Measurements from ENCODE around the gene KLHL29. TPM values are rescaled to one million over a fixed set of nuclear protein-coding genes. Genes with fewer than 3 reads are reported as not detected.

The KLHL29 gene
- total and polyA plus RNA-seq, 2 experiments from 2014 or later, result 1.9 to 6.4 TPM

- H3K9me3 ChIP-seq (ENCODE audit: low read depth), result no peaks in the 10 kb centered on the region
- in situ Hi-C loops (cut with MboI), result no loop called here
- H3K79me2 ChIP-seq (ENCODE audit: insufficient read depth), result no peaks in the 10 kb centered on the region
- TF ChIP-seq EZH2phosphoT487 (IDR thresholded peaks at IDR 0.05; ENCODE audit: insufficient read depth, low read depth) (no peak), EZH2 (IDR thresholded peaks at IDR 0.05; ENCODE audit: insufficient read depth, poor library complexity, severe bottlenecking) (no peak)
- H3K27me3 ChIP-seq (replicated peaks; ENCODE audit: insufficient read depth), result no peaks in the 10 kb centered on the region
- no peaks in the 10 kb centered on the region for H3F3A ChIP-seq (ENCODE audit: insufficient read depth)
- H3K4me1 ChIP-seq (ENCODE audit: insufficient read depth), result peaks cover 5% of the 10 kb centered on the region; the same call in 1 of the 2 replicates
- H3K4me3 ChIP-seq, result no peak overlapping the region
- H2AFZ ChIP-seq, result no peak overlapping the region
- no peak for DNase-seq
- H3K36me3 ChIP-seq (ENCODE audit: low read depth), result no peaks in the 10 kb centered on the region
- no peaks in the 10 kb centered on the region for H3K9me2 ChIP-seq (ENCODE audit: insufficient read depth)
- 83 to 91% methylated on average over 7 of the region's 7 CpGs for WGBS, 2 experiments (ENCODE audit: low coverage in 1 of 2, low lambda C conversion rate in 2 of 2, missing lambda C conversion rate in 2 of 2)
- H3K9ac ChIP-seq, result no peak overlapping the region
- H4K20me1 ChIP-seq (ENCODE audit: insufficient read depth), result no peaks in the 10 kb centered on the region
- H3K4me2 ChIP-seq (ENCODE audit: unreplicated experiment), result no peak overlapping the region
- no peak overlapping the region for H3K27ac ChIP-seq
These were observed 206.1 kb downstream of the KLHL29 start for GRCh38 chr2:23591111-23591510.

- no peaks in the 10 kb centered on the region for H3K27me3 ChIP-seq (replicated peaks; ENCODE audit: insufficient read depth)
- no peak overlapping the region for H3K4me2 ChIP-seq (ENCODE audit: unreplicated experiment)
- no peak overlapping the region for H3K27ac ChIP-seq
- H3K4me3 ChIP-seq, result no peak overlapping the region
- H3K9me3 ChIP-seq (ENCODE audit: low read depth), result no peaks in the 10 kb centered on the region
- no peaks in the 10 kb centered on the region for H3K79me2 ChIP-seq (ENCODE audit: insufficient read depth)
- H3K9me2 ChIP-seq (ENCODE audit: insufficient read depth), result no peaks in the 10 kb centered on the region
- no peak for TF ChIP-seq EZH2 (IDR thresholded peaks at IDR 0.05; ENCODE audit: insufficient read depth, poor library complexity, severe bottlenecking)
- no peak for TF ChIP-seq EZH2phosphoT487 (IDR thresholded peaks at IDR 0.05; ENCODE audit: insufficient read depth, low read depth)
- H2AFZ ChIP-seq, result no peak overlapping the region
- H4K20me1 ChIP-seq (ENCODE audit: insufficient read depth), result no peaks in the 10 kb centered on the region
- H3K36me3 ChIP-seq (ENCODE audit: low read depth), result no peaks in the 10 kb centered on the region
- peaks cover 6% of the 10 kb centered on the region; the same call in 1 of the 2 replicates for H3K4me1 ChIP-seq (ENCODE audit: insufficient read depth)
- WGBS, 2 experiments (ENCODE audit: low coverage in 1 of 2, low lambda C conversion rate in 2 of 2, missing lambda C conversion rate in 2 of 2), result 92 to 94% methylated on average over 9 of the region's 9 CpGs
- no peak overlapping the region for H3K9ac ChIP-seq
- no peaks in the 10 kb centered on the region for H3F3A ChIP-seq (ENCODE audit: insufficient read depth)
- in situ Hi-C loops (cut with MboI), result no loop called here
- no peak for DNase-seq
These were observed 207.2 kb downstream of the KLHL29 start for GRCh38 chr2:23592061-23592685.

- H3K36me3 ChIP-seq (ENCODE audit: low read depth), result no peaks in the 10 kb centered on the region
- no peak overlapping the region for H3K27ac ChIP-seq
- no peak overlapping the region for H3K4me3 ChIP-seq
- no peak overlapping the region for H2AFZ ChIP-seq
- H3K4me1 ChIP-seq (ENCODE audit: insufficient read depth), result peaks cover 6% of the 10 kb centered on the region; the same call in 1 of the 2 replicates
- no peaks in the 10 kb centered on the region for H3K9me2 ChIP-seq (ENCODE audit: insufficient read depth)
- WGBS, 2 experiments (ENCODE audit: low coverage in 1 of 2, low lambda C conversion rate in 2 of 2, missing lambda C conversion rate in 2 of 2), result 95 to 97% methylated on average over 12 of the region's 12 CpGs
- no peak for TF ChIP-seq EZH2 (IDR thresholded peaks at IDR 0.05; ENCODE audit: insufficient read depth, poor library complexity, severe bottlenecking)
- TF ChIP-seq EZH2phosphoT487 (IDR thresholded peaks at IDR 0.05; ENCODE audit: insufficient read depth, low read depth), result no peak
- no peaks in the 10 kb centered on the region for H3F3A ChIP-seq (ENCODE audit: insufficient read depth)
- no peaks in the 10 kb centered on the region for H4K20me1 ChIP-seq (ENCODE audit: insufficient read depth)
- H3K9ac ChIP-seq, result no peak overlapping the region
- in situ Hi-C loops (cut with MboI), result no loop called here
- no peaks in the 10 kb centered on the region for H3K79me2 ChIP-seq (ENCODE audit: insufficient read depth)
- no peaks in the 10 kb centered on the region for H3K9me3 ChIP-seq (ENCODE audit: low read depth)
- DNase-seq, result no peak
- no peak overlapping the region for H3K4me2 ChIP-seq (ENCODE audit: unreplicated experiment)
- no peaks in the 10 kb centered on the region for H3K27me3 ChIP-seq (replicated peaks; ENCODE audit: insufficient read depth)
These were observed 208.1 kb downstream of the KLHL29 start for GRCh38 chr2:23592898-23593751.

- Histone ChIP-seq H3K36me3 (ENCODE audit: low read depth) (no peaks in the 10 kb centered on the region), H3K27me3 (replicated peaks; ENCODE audit: insufficient read depth) (no peaks in the 10 kb centered on the region), H3K9me3 (ENCODE audit: low read depth) (no peaks in the 10 kb centered on the region), H3K9ac (no peak overlapping the region), H3K4me1 (ENCODE audit: insufficient read depth) (peaks cover 6% of the 10 kb centered on the region; the same call in 1 of the 2 replicates), H2AFZ (no peak overlapping the region), H3K79me2 (ENCODE audit: insufficient read depth) (no peaks in the 10 kb centered on the region), H4K20me1 (ENCODE audit: insufficient read depth) (no peaks in the 10 kb centered on the region), H3K4me2 (ENCODE audit: unreplicated experiment) (no peak overlapping the region), H3F3A (ENCODE audit: insufficient read depth) (no peaks in the 10 kb centered on the region), H3K9me2 (ENCODE audit: insufficient read depth) (no peaks in the 10 kb centered on the region), H3K27ac (no peak overlapping the region), H3K4me3 (no peak overlapping the region)
- WGBS, 2 experiments (ENCODE audit: low coverage in 1 of 2, low lambda C conversion rate in 2 of 2, missing lambda C conversion rate in 2 of 2), result 84% methylated on average over 21 of the region's 21 CpGs
- TF ChIP-seq EZH2 (IDR thresholded peaks at IDR 0.05; ENCODE audit: insufficient read depth, poor library complexity, severe bottlenecking) (no peak), EZH2phosphoT487 (IDR thresholded peaks at IDR 0.05; ENCODE audit: insufficient read depth, low read depth) (no peak)
- in situ Hi-C loops (cut with MboI), result no loop called here
- no peak for DNase-seq
These were observed 208.9 kb downstream of the KLHL29 start for GRCh38 chr2:23593752-23594459.

Measured in GM23248 (cell line).